Activated CD4-positive, CD25-positive, alpha-beta regulatory T cell treated with anti-CD3 and anti-CD28 coated beads, Interleukin-2, amount 50 U/mL, for 72 hours (primary cell): Measurements from ENCODE around the gene TMEM220.
A peak's percentile ranks its signal among the peaks of the same experiment; 100 is the strongest.
"Not testable (repeated sequence)": the region's sequence is repeated elsewhere in the genome, so short reads cannot be mapped to it uniquely, and the experiment has no call there.

Source experiments
- DNase-seq: peaks from one replicate; pipeline ENCODE4 v3.0.0; 2021

Gene TMEM220

GRCh38 chr17:10725262-10725661 lies 4.6 kb downstream of the TMEM220 start:
- DNase-seq = no peak

- DNase-seq = no peak
Measured at GRCh38 chr17:10724546-10725195, 5.2 kb downstream of the TMEM220 start.

GRCh38 chr17:10718547-10718946 lies 11.3 kb downstream of the TMEM220 start:
- no peak for DNase-seq

GRCh38 chr17:10716218-10716617 lies 13.6 kb downstream of the TMEM220 start:
- DNase-seq = no peak

GRCh38 chr17:10713318-10713717 lies 16.5 kb downstream of the TMEM220 start:
- DNase-seq = no peak

GRCh38 chr17:10705727-10706126 lies 24.1 kb downstream of the TMEM220 start:
- DNase-seq = no peak

- no peak for DNase-seq
Measured at GRCh38 chr17:10702574-10702973, 27.2 kb downstream of the TMEM220 start.

- no peak for DNase-seq
Measured at GRCh38 chr17:10699856-10700255, 30.0 kb downstream of the TMEM220 start.

- DNase-seq = no peak
Measured at GRCh38 chr17:10698096-10698818, 31.6 kb downstream of the TMEM220 start.

GRCh38 chr17:10697092-10698081 lies 32.4 kb downstream of the TMEM220 start, which contains the start of the genes ADPRM and SCO1:
ADPRM (plus strand) TSS chr17:10697594; CDS start chr17:10704927, 7,333 bp downstream.
SCO1 (minus strand) TSS chr17:10697533; CDS start chr17:10697507, 26 bp downstream.
- peak; percentile 89 for DNase-seq

- DNase-seq = not testable (repeated sequence)
Measured at GRCh38 chr17:10695875-10696407, 33.9 kb downstream of the TMEM220 start.

- no peak for DNase-seq
Measured at GRCh38 chr17:10687499-10687898, 42.3 kb downstream of the TMEM220 start.

- no peak for DNase-seq
Measured at GRCh38 chr17:10683853-10684252, 46.0 kb downstream of the TMEM220 start.

GRCh38 chr17:10681866-10682446 lies 47.9 kb downstream of the TMEM220 start:
- no peak for DNase-seq

GRCh38 chr17:10674704-10675103 lies 55.1 kb downstream of the TMEM220 start:
- no peak for DNase-seq

- no peak for DNase-seq
Measured at GRCh38 chr17:10673312-10673711, 56.5 kb downstream of the TMEM220 start.

- DNase-seq = no peak
Measured at GRCh38 chr17:10668775-10669174, 61.0 kb downstream of the TMEM220 start.

- DNase-seq = no peak
Measured at GRCh38 chr17:10666906-10667305, 62.9 kb downstream of the TMEM220 start.

GRCh38 chr17:10664571-10664970 lies 65.3 kb downstream of the TMEM220 start:
- no peak for DNase-seq
